Type B pancreatic cell (in vitro differentiated cells): ENCODE data around the gene GABRE. TPM values are rescaled to one million over a fixed set of nuclear protein-coding genes. Genes with fewer than 3 reads are reported as not detected.
A peak's percentile ranks its signal among the peaks of the same experiment; 100 is the strongest.

ENCODE experiments used
- DNase-seq: peaks from one replicate; pipeline ENCODE4 v3.0.0; 2021; ENCODE audit warnings: mixed read lengths; ENCODE audit not compliant: unreplicated experiment; ENCODE audit errors: extremely low spot score
- H3K27ac Mint-ChIP-seq: 2 replicates; pipeline ENCODE4 v1.8.0; 2021; ENCODE audit warnings: mild to moderate bottlenecking, mixed read lengths
- H3K27me3 Mint-ChIP-seq: 2 replicates; pipeline ENCODE4 v1.8.0; 2021; ENCODE audit warnings: mixed read lengths
- H3K36me3 Mint-ChIP-seq: 2 replicates; pipeline ENCODE4 v1.8.0; 2021; ENCODE audit warnings: mixed read lengths
- H3K4me1 Mint-ChIP-seq: one replicate; pipeline ENCODE4 v1.8.0; 2021; ENCODE audit warnings: mixed read lengths; ENCODE audit not compliant: unreplicated experiment
- H3K4me3 Mint-ChIP-seq: 2 replicates; pipeline ENCODE4 v1.8.0; 2021; ENCODE audit warnings: mild to moderate bottlenecking, mixed read lengths
- H3K9me3 Mint-ChIP-seq: 2 replicates; pipeline ENCODE4 v1.8.0; 2021; ENCODE audit warnings: mixed read lengths
- total RNA-seq: library from RNA; stranded (reverse); gene quantifications from 2 replicates; pipeline ENCODE4 v1.2.1, GENCODE V29; 2021; ENCODE audit warnings: low replicate concordance
- TF ChIP-seq, protein P1 (sequence below): fragments of 200-600 bp; sonication (generic); conservative IDR thresholded peaks from 2 replicates; pipeline ENCODE4 v1.5.0; 2021; ENCODE audit warnings: antibody characterized with exemption, mild to moderate bottlenecking

The GABRE gene
- total RNA-seq, 1 donor from 2014 or later: 9.9 TPM

DNA sequence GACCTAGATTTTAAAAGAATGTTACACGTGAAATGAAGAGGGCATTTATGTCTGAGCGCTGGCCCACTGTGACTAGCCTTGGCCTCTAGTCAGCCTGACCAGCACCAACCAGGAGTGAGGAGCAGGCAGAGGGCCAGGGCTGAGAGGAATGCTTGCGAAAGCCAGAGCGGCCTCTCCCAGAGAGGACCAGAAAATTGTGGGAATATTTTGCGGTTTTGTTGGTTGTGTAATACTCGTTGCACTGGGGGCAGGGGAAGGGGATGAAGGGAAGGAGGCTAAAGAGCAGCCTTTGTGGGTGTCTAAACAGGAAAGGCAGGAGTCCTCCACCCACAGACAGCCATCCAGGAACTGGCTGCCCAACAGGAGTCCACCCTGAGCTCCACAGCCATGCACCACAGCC is 3.8 kb downstream of the GABRE start:
- H3K27ac Mint-ChIP-seq: no peak overlapping the region
- H3K9me3 Mint-ChIP-seq: peaks cover 5% of the 10 kb centered on the region
- TF ChIP-seq, protein P1, sequence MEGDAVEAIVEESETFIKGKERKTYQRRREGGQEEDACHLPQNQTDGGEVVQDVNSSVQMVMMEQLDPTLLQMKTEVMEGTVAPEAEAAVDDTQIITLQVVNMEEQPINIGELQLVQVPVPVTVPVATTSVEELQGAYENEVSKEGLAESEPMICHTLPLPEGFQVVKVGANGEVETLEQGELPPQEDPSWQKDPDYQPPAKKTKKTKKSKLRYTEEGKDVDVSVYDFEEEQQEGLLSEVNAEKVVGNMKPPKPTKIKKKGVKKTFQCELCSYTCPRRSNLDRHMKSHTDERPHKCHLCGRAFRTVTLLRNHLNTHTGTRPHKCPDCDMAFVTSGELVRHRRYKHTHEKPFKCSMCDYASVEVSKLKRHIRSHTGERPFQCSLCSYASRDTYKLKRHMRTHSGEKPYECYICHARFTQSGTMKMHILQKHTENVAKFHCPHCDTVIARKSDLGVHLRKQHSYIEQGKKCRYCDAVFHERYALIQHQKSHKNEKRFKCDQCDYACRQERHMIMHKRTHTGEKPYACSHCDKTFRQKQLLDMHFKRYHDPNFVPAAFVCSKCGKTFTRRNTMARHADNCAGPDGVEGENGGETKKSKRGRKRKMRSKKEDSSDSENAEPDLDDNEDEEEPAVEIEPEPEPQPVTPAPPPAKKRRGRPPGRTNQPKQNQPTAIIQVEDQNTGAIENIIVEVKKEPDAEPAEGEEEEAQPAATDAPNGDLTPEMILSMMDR: no peak
- H3K4me3 Mint-ChIP-seq: no peak overlapping the region
- DNase-seq: no peak
- peaks cover 23% of the 10 kb centered on the region for H3K27me3 Mint-ChIP-seq
- H3K4me1 Mint-ChIP-seq: no peaks in the 10 kb centered on the region
- peaks cover 3% of the 10 kb centered on the region for H3K36me3 Mint-ChIP-seq

DNA sequence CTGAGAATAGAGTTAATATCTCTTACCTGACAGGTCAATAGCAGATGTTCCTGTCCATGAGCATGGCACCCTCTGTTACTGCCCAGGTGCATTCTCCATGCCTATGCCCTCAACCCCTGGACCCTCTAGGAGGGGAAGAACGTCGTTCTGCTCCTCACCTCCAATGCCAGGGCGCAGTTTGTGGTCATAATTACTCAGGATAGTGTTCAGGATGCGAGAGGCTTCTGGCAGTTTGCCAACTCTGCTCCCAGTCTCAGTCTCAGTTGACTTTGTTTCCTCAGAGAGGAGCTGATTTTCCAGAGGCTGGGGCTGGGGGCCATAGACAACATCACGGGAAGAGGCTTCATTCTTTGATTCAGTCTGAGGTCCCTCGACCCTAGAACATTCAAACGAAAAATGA is 4.4 kb downstream of the GABRE start:
- H3K36me3 Mint-ChIP-seq: peaks cover 3% of the 10 kb centered on the region
- no peak overlapping the region for H3K27ac Mint-ChIP-seq
- DNase-seq: no peak
- TF ChIP-seq, protein P1: no peak
- peaks cover 5% of the 10 kb centered on the region for H3K9me3 Mint-ChIP-seq
- H3K27me3 Mint-ChIP-seq: peaks cover 18% of the 10 kb centered on the region
- no peaks in the 10 kb centered on the region for H3K4me1 Mint-ChIP-seq
- no peak overlapping the region for H3K4me3 Mint-ChIP-seq

GRCh38 chrX:151966236-151966635 is 8.2 kb downstream of the GABRE start:
- no peaks in the 10 kb centered on the region for H3K27me3 Mint-ChIP-seq
- peaks cover 3% of the 10 kb centered on the region for H3K36me3 Mint-ChIP-seq
- H3K27ac Mint-ChIP-seq: no peak overlapping the region
- TF ChIP-seq, protein P1: no peak
- no peak for DNase-seq
- no peak overlapping the region for H3K4me3 Mint-ChIP-seq
- H3K4me1 Mint-ChIP-seq: no peaks in the 10 kb centered on the region
- H3K9me3 Mint-ChIP-seq: peaks cover 5% of the 10 kb centered on the region

DNA sequence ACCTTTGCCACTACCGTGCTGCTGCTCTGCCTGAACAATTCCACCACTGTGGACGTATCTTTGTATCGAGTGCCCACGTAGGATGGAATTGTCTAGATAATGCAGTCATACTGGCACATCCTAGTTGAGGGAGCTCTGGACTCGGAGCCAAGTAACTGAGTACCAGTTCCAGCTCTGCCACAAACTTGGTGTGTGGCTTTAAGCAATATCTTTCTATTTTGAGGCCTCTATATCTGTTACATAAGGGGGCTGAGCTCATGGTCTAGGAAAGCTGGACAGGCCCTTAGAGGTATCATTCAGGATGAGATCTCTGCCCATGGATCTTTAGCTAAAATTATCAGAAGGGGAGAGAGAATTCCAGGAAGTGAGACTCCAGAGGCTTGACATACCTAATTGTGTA is 12.4 kb downstream of the GABRE start:
- DNase-seq: no peak
- Mint-ChIP-seq H3K4me1 (no peaks in the 10 kb centered on the region), H3K27me3 (no peaks in the 10 kb centered on the region), H3K4me3 (no peak overlapping the region), H3K36me3 (peaks cover 6% of the 10 kb centered on the region), H3K27ac (no peak overlapping the region), H3K9me3 (peaks cover 5% of the 10 kb centered on the region)
- TF ChIP-seq, protein P1: no peak

DNA sequence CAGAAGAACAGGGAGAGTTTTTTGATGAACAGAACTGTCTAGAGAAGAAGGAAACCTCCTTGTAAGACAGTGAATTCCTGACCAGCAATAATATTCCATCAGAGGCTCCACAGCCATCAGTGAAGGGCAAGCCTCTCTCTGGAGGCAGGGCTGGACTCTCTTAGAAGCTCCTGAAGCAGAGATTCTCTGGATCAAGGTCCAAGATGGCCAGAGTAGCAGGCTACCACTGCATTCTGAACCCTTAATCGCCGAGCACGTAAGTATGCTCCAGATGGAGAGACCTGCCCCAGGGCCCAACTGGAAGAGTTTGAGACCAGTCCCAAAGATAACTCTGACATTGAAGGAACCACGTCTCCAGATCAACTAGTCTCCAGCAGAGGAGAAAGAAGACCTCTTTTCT is 16.4 kb downstream of the GABRE start:
- Mint-ChIP-seq H3K9me3 (peaks cover 5% of the 10 kb centered on the region), H3K36me3 (peaks cover 6% of the 10 kb centered on the region), H3K27ac (no peak overlapping the region), H3K4me3 (no peak overlapping the region), H3K27me3 (no peaks in the 10 kb centered on the region), H3K4me1 (no peaks in the 10 kb centered on the region)
- TF ChIP-seq, protein P1: no peak
- DNase-seq: peak; percentile 15

DNA sequence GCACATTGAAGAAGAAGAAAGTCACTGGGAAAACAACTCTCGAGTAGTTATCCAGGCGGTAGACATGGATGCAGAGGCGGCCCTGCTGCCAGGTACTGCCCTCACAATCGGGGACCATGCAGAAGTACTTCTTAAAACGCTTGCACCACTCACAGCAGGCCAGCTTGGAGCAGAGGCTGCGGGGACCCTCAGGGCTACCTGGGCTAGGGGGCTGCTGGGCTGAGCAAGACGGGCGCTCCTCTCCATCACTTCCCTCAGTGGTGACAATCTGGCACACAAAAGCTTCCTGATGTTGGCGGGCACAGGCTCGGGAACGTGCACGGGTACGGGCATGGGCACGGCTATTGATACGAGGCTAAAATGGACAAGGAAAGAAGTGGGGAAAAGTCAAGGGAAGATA is 19.7 kb downstream of the GABRE start:
- TF ChIP-seq, protein P1: no peak
- Mint-ChIP-seq H3K9me3 (peaks cover under 1% of the 10 kb centered on the region), H3K4me1 (no peaks in the 10 kb centered on the region), H3K36me3 (no peaks in the 10 kb centered on the region), H3K27me3 (no peaks in the 10 kb centered on the region), H3K27ac (no peak overlapping the region), H3K4me3 (no peak overlapping the region)
- DNase-seq: peak; percentile 52
